ENCODE data around the gene GATA6. TPM values are rescaled to one million over a fixed set of nuclear protein-coding genes. Genes with fewer than 3 reads are reported as not detected.

The GATA6 gene
- polyA plus RNA-seq, 3 donors: 0.04 TPM; not detected in 2

DNA sequence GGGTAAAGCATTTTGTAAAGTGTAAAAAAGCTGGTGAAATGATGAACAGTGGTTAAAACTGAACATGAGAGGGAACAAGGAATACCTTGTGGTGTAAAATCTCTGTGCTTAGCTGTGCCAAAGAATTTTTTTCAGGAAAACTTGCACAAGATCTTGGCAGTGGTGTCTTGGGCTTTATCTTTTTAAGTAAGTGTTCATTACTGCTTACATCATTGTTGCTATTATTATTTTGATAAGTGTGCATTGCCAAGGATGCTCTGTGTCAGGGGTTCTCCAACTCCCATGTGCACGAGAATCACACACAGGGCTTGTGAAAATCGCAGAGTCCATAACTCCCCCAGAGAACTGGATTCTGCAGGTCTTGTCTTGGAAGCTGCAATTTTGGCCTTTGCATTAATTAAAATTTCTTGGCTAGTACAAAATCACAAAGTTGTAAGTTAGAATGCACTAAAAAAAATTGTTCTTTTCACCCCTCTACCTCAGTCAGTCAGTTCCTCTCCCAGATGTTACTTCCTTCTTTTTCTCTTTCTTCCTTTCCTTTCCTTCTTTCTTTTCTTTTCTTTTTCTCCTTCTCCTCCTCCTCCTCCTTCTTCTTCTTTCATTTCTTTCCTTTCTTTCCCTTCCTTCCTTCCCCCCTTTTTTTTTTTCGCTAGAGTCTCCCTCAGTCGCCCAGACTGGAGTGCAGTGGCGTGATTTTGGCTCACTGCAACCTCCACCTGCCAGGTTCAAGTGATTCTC lies 37.8 kb downstream of the GATA6 start:
- Histone ChIP-seq H4K20me1 (ENCODE audit: insufficient read depth, low read length) (no peaks in the 10 kb centered on the region), H3K27ac (ENCODE audit: low read depth in 1 of 2, low read length in 2 of 2) (no peak overlapping the region), H3K4me1 (ENCODE audit: control insufficient read depth in 1 of 2, insufficient read depth in 2 of 2, low read length in 2 of 2) (no peaks in the 10 kb centered on the region), H3K36me3 (replicated peaks in 1 of 2; ENCODE audit: control insufficient read depth in 1 of 2, insufficient read depth in 2 of 2, low read length in 2 of 2) (no peaks in the 10 kb centered on the region), H3K27me3 (ENCODE audit: control insufficient read depth in 2 of 2, insufficient read depth in 2 of 2, low read length in 2 of 2) (peaks cover 0 to 2% of the 10 kb centered on the region in 2 donors), H3K9ac (ENCODE audit: insufficient read depth, low read length, poor library complexity, severe bottlenecking) (no peak overlapping the region), H3K79me2 (ENCODE audit: insufficient read depth, low read length) (no peaks in the 10 kb centered on the region), H3K4me2 (replicated peaks; ENCODE audit: extremely low read depth, low read length, poor library complexity, severe bottlenecking) (no peak overlapping the region), H3K4me3 (replicated peaks in 1 of 3; ENCODE audit: low read depth in 2 of 3, low read length in 3 of 3) (no peak overlapping the region), H2AFZ (ENCODE audit: insufficient read depth, low read depth, low read length, poor library complexity, severe bottlenecking) (no peak overlapping the region), H3K9me3 (replicated peaks in 1 of 2; ENCODE audit: control insufficient read depth in 1 of 2, insufficient read depth in 1 of 2, low read length in 2 of 2) (no peaks in the 10 kb centered on the region)
- no peaks in the 10 kb centered on the region for H3K9me3 Mint-ChIP-seq
- H3K27me3 Mint-ChIP-seq (ENCODE audit: low read depth in 3 of 3): peaks cover 2 to 7% (median 3%) of the 10 kb centered on the region in 3 donors
- no peak overlapping the region for H3K27ac Mint-ChIP-seq
- no CpG with 5 or more reads among the region's 5 CpGs for WGBS (ENCODE audit: insufficient coverage)
- intact Hi-C loops (cut with micrococcal nuclease): no loop called here
- no peaks in the 10 kb centered on the region for H3K36me3 Mint-ChIP-seq
- H3K4me1 Mint-ChIP-seq: no peaks in the 10 kb centered on the region
- DNase-seq: no peak
- H3K4me3 Mint-ChIP-seq: no peak overlapping the region
- TF ChIP-seq, protein P1, sequence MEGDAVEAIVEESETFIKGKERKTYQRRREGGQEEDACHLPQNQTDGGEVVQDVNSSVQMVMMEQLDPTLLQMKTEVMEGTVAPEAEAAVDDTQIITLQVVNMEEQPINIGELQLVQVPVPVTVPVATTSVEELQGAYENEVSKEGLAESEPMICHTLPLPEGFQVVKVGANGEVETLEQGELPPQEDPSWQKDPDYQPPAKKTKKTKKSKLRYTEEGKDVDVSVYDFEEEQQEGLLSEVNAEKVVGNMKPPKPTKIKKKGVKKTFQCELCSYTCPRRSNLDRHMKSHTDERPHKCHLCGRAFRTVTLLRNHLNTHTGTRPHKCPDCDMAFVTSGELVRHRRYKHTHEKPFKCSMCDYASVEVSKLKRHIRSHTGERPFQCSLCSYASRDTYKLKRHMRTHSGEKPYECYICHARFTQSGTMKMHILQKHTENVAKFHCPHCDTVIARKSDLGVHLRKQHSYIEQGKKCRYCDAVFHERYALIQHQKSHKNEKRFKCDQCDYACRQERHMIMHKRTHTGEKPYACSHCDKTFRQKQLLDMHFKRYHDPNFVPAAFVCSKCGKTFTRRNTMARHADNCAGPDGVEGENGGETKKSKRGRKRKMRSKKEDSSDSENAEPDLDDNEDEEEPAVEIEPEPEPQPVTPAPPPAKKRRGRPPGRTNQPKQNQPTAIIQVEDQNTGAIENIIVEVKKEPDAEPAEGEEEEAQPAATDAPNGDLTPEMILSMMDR (IDR thresholded peaks at IDR 0.05): no peak

DNA sequence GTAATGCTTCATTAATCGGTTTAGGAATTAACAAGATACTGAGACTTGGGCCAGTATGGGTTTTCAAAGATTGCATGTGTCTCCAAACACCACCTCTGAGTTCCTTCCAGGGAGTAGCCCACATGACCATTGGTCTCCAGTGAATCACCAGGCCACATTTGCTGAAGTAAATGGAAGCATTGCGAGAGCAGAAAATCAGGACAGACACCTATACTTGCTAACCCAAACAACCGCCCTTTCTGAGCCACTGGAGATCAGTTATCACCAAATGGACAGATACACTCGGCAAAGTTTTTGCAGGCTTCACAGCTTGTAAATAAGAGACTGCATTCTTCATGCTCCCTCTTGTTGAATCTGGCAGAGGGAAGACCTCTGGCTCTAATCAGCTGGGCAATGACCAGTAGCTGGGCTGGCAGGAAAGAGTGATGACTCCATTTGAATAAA lies 40.9 kb downstream of the GATA6 start:
- no peak overlapping the region for H3K4me2 ChIP-seq (replicated peaks; ENCODE audit: extremely low read depth, low read length, poor library complexity, severe bottlenecking)
- TF ChIP-seq, protein P1 (IDR thresholded peaks at IDR 0.05): no peak
- H4K20me1 ChIP-seq (ENCODE audit: insufficient read depth, low read length): no peaks in the 10 kb centered on the region
- H3K9me3 ChIP-seq (replicated peaks in 1 of 2; ENCODE audit: control insufficient read depth in 1 of 2, insufficient read depth in 1 of 2, low read length in 2 of 2): no peaks in the 10 kb centered on the region
- H3K9me3 Mint-ChIP-seq: peaks cover 0 to 3% (median 0%) of the 10 kb centered on the region in 7 donors
- intact Hi-C loops (cut with micrococcal nuclease): no loop called here
- H3K4me1 Mint-ChIP-seq: peaks cover 4% of the 10 kb centered on the region
- 95% methylated on average over 2 of the region's 4 CpGs for WGBS (ENCODE audit: insufficient coverage)
- no peak overlapping the region for H3K4me3 ChIP-seq (replicated peaks in 1 of 3; ENCODE audit: low read depth in 2 of 3, low read length in 3 of 3)
- H3K36me3 Mint-ChIP-seq: no peaks in the 10 kb centered on the region
- no peak overlapping the region for H3K27ac ChIP-seq (ENCODE audit: low read depth in 1 of 2, low read length in 2 of 2)
- no peaks in the 10 kb centered on the region for H3K4me1 ChIP-seq (ENCODE audit: control insufficient read depth in 1 of 2, insufficient read depth in 2 of 2, low read length in 2 of 2)
- no peaks in the 10 kb centered on the region for H3K79me2 ChIP-seq (ENCODE audit: insufficient read depth, low read length)
- no peaks in the 10 kb centered on the region for H3K27me3 ChIP-seq (ENCODE audit: control insufficient read depth in 2 of 2, insufficient read depth in 2 of 2, low read length in 2 of 2)
- H3K27me3 Mint-ChIP-seq (ENCODE audit: low read depth in 3 of 3): peaks cover 0 to 3% (median 2%) of the 10 kb centered on the region in 3 donors
- no peak overlapping the region for H3K9ac ChIP-seq (ENCODE audit: insufficient read depth, low read length, poor library complexity, severe bottlenecking)
- H3K4me3 Mint-ChIP-seq: no peak overlapping the region
- H3K27ac Mint-ChIP-seq: no peak overlapping the region
- no peak for DNase-seq
- no peak overlapping the region for H2AFZ ChIP-seq (ENCODE audit: insufficient read depth, low read depth, low read length, poor library complexity, severe bottlenecking)
- no peaks in the 10 kb centered on the region for H3K36me3 ChIP-seq (replicated peaks in 1 of 2; ENCODE audit: control insufficient read depth in 1 of 2, insufficient read depth in 2 of 2, low read length in 2 of 2)

All from CD14-positive monocyte (primary cell).